OCI-LY3 (cell line): Measurements from ENCODE around the gene RHAG.
"Not testable (repeated sequence)": the region's sequence is repeated elsewhere in the genome, so short reads cannot be mapped to it uniquely, and the experiment has no call there.

ENCODE experiments used
- H2AFZ ChIP-seq: fragments of 200-600, 300-600 bp; shearing (Covaris generic); 2 replicates; pipeline ENCODE4 v1.6.0; 2014; ENCODE audit warnings: antibody characterized with exemption, low read depth, low read length
- H3K27ac ChIP-seq: fragments of 200-600, 300-600 bp; sonication (generic); 2 replicates; pipeline ENCODE4 v1.5.1; 2014; ENCODE audit warnings: mild to moderate bottlenecking, low read length, moderate library complexity, mixed read lengths
- H3K27me3 ChIP-seq: fragments of 200-600, 300-600 bp; sonication (generic); 2 replicates; pipeline ENCODE4 v1.6.1; 2014; ENCODE audit warnings: low read depth, low read length, mixed read lengths
- H3K36me3 ChIP-seq: fragments of 200-600, 300-600 bp; sonication (generic); replicated peaks from 2 replicates; pipeline ENCODE3; 2014; ENCODE audit warnings: low read depth, low read length, mixed read lengths
- H3K4me1 ChIP-seq: fragments of 300-600, 200-600 bp; sonication (generic); 2 replicates; pipeline ENCODE4 v1.6.1; 2014; ENCODE audit warnings: low read length, mixed read lengths
- H3K4me2 ChIP-seq: fragments of 200-600, 300-600 bp; sonication (generic); 2 replicates; pipeline ENCODE4 v1.6.1; 2014; ENCODE audit warnings: low read length, mixed read lengths
- H3K4me3 ChIP-seq: fragments of 300-600, 200-600 bp; sonication (generic); 2 replicates; pipeline ENCODE4 v1.5.1; 2014; ENCODE audit warnings: antibody characterized with exemption, mild to moderate bottlenecking, low read length, moderate library complexity
- H3K79me2 ChIP-seq: fragments of 300-600, 200-600 bp; shearing (Covaris generic); 2 replicates; pipeline ENCODE4 v1.6.1; 2014; ENCODE audit warnings: mild to moderate bottlenecking, low read length, mixed read lengths
- H3K9ac ChIP-seq: fragments of 300-600, 200-600 bp; shearing (Covaris generic); 2 replicates; pipeline ENCODE4 v1.6.0; 2014; ENCODE audit warnings: mild to moderate bottlenecking, low read length, moderate library complexity
- H3K9me3 ChIP-seq: fragments of 200-600, 300-600 bp; shearing (Covaris generic); 2 replicates; pipeline ENCODE4 v1.6.1; 2014; ENCODE audit warnings: low read length, mixed read lengths; ENCODE audit not compliant: insufficient read depth
- H4K20me1 ChIP-seq: fragments of 200-600, 300-600 bp; sonication (generic); 2 replicates; pipeline ENCODE4 v1.6.1; 2016; ENCODE audit warnings: low read length, mixed read lengths; ENCODE audit not compliant: insufficient read depth
- CTCF ChIP-seq: fragments of 200-600, 300-600 bp; sonication (generic); IDR thresholded peaks from 2 replicates; pipeline ENCODE4 v1.5.1; 2014; ENCODE audit warnings: antibody characterized with exemption, low read length, low read depth
- EZH2phosphoT487 ChIP-seq: fragments of 200-600 bp; shearing (Covaris generic); IDR thresholded peaks from 2 replicates; pipeline ENCODE4 v1.6.1; 2018; ENCODE audit warnings: antibody characterized with exemption, mixed run types, low read depth

RHAG gene

GRCh38 chr6:49634092-49634835 lies 2.4 kb downstream of the RHAG start:
- Histone ChIP-seq H3K27me3 (no peaks in the 10 kb centered on the region), H3K36me3 (no peaks in the 10 kb centered on the region), H3K4me2 (no peak overlapping the region), H4K20me1 (no peaks in the 10 kb centered on the region), H3K27ac (no peak overlapping the region), H3K79me2 (no peaks in the 10 kb centered on the region), H3K4me3 (no peak overlapping the region), H3K9me3 (no peaks in the 10 kb centered on the region), H3K9ac (no peak overlapping the region), H2AFZ (no peak overlapping the region), H3K4me1 (no peaks in the 10 kb centered on the region)
- TF ChIP-seq EZH2phosphoT487 = no peak
- TF ChIP-seq CTCF = no peak

GRCh38 chr6:49633541-49633940 lies 3.1 kb downstream of the RHAG start:
- Histone ChIP-seq H3K36me3 (no peaks in the 10 kb centered on the region), H3K9ac (no peak overlapping the region), H3K4me2 (no peak overlapping the region), H4K20me1 (no peaks in the 10 kb centered on the region), H3K79me2 (no peaks in the 10 kb centered on the region), H3K27me3 (no peaks in the 10 kb centered on the region), H3K9me3 (no peaks in the 10 kb centered on the region), H3K4me1 (no peaks in the 10 kb centered on the region), H2AFZ (no peak overlapping the region), H3K4me3 (no peak overlapping the region), H3K27ac (no peak overlapping the region)
- TF ChIP-seq EZH2phosphoT487 = no peak
- TF ChIP-seq CTCF = no peak

- Histone ChIP-seq H3K4me3 (no peak overlapping the region), H3K9ac (no peak overlapping the region)
Observed at GRCh38 chr6:49632727-49633126, 3.9 kb downstream of the RHAG start.

GRCh38 chr6:49629485-49630088 lies 7.1 kb downstream of the RHAG start:
- not testable (repeated sequence) for H3K27ac ChIP-seq, H3K79me2 ChIP-seq, H3K4me1 ChIP-seq, H2AFZ ChIP-seq, H3K4me2 ChIP-seq, H4K20me1 ChIP-seq, H3K27me3 ChIP-seq, H3K9ac ChIP-seq, H3K9me3 ChIP-seq, H3K36me3 ChIP-seq, H3K4me3 ChIP-seq

More at GRCh38 chr6:49632727-49633126, 3.9 kb downstream of the RHAG start:
- TF ChIP-seq EZH2phosphoT487 (no peak), CTCF (no peak)
- H4K20me1 ChIP-seq = no peaks in the 10 kb centered on the region
- H3K36me3 ChIP-seq = no peaks in the 10 kb centered on the region
- no peak overlapping the region for H3K4me2 ChIP-seq
- H3K27me3 ChIP-seq = no peaks in the 10 kb centered on the region
- H3K27ac ChIP-seq = no peak overlapping the region
- no peak overlapping the region for H2AFZ ChIP-seq
- no peaks in the 10 kb centered on the region for H3K9me3 ChIP-seq
- no peaks in the 10 kb centered on the region for H3K79me2 ChIP-seq
- no peaks in the 10 kb centered on the region for H3K4me1 ChIP-seq
